Measurements from ENCODE around the gene DSTYK.

DNA sequence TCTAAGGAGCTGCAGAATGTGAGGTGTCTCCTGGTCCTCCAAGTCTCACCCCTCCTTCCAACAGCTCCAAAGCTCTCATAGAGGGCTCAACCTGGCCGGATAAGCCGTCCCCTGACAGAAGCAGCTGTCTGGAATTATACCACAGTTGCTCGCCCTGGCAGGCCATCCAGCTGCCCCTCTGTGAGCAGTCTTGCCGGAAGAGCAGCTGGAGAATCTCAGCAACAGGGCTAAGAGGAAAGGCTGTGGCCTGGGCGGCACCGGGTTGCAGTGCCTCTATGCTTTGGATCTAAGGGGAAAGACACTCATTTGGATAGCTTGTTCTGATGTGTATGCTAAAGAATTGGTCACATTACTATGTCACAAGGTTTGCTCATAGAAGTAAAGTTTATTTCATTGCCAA lies 28.6 kb upstream of the DSTYK start:
- TF ChIP-seq GATA2 (IDR thresholded peaks at IDR 0.05; ENCODE audit: low read depth, low read length), result no peak
- TF ChIP-seq GATA3 (IDR thresholded peaks at IDR 0.05; ENCODE audit: low read depth, low read length), result no peak

All from SH-SY5Y (cell line).